ENCODE measurements around the gene JAG2.

Gene JAG2

DNA sequence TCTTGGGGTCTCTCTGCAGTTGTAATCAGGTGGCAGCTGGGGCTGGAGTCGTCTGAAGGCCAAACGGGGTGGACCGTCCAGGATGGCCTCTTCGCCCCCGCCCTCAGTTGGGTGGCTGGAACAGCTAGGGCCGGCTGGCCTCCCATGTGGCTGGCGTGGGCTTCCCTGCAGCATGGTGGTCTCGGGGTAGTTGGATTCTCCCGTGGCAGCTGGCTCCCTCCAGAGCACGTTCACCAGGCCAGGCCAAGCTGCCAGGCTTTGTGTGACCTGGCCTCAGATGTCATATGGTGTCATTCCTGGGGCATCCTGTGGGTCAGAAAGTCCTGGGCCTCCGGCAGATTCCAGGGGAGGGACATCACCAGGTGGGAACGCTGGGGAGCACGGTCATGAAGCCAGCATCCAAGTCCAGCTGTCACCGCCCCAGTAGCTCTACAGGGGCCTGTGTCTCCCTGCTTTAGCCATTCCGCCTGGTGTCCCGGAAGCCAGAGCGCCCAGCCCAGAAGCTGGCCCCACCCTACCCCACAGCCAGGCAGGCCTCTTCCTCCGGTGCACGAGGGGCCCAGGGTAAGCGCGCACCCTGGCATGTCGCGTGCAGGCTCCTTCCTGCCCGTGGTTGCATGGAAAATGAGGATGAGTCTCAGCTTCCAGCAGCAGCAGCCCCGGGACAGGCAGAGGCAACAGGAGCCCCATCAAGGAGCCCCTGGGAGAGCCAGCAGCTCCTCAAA, 13.9 kb upstream of the JAG2 start:
- DNase-seq (ENCODE audit: low read depth) = no peak

DNA sequence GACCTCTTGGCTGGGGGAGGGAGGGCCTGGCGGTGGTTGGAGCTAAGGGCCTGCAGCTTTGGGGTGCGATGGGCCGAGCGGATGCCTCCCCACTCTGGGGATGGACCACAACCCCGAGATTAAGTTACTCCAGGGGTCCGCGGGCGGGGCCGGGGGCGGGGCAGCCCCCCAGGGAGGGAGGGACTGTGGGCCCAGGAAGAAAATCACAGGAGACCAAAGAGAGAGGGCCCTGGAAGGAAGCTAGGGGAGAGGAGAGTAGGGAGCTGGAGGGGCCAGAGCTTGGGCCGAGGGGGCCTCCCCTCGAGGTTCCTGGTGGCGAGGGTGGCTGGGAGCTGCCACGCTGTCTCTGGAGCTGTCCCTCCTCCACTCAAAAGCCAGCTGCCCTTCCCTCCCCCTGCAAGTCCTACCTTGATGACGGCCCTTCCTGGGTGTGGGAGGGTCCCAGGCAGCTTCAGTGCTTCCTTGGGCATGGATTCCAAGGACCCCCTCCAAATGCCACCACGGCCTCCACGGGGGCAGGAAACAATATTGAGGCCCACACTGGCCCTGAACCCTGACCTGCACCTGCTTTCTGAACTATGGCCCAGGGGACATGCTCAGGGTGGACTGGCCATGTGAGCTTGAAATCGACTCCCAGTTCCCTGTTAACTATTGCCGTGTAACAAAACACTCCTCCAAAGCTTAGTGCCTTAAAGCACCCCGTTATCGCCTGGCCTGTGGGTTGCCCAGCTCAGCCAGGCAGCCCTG, 13.1 kb upstream of the JAG2 start:
- DNase-seq (ENCODE audit: low read depth) = no peak

DNA sequence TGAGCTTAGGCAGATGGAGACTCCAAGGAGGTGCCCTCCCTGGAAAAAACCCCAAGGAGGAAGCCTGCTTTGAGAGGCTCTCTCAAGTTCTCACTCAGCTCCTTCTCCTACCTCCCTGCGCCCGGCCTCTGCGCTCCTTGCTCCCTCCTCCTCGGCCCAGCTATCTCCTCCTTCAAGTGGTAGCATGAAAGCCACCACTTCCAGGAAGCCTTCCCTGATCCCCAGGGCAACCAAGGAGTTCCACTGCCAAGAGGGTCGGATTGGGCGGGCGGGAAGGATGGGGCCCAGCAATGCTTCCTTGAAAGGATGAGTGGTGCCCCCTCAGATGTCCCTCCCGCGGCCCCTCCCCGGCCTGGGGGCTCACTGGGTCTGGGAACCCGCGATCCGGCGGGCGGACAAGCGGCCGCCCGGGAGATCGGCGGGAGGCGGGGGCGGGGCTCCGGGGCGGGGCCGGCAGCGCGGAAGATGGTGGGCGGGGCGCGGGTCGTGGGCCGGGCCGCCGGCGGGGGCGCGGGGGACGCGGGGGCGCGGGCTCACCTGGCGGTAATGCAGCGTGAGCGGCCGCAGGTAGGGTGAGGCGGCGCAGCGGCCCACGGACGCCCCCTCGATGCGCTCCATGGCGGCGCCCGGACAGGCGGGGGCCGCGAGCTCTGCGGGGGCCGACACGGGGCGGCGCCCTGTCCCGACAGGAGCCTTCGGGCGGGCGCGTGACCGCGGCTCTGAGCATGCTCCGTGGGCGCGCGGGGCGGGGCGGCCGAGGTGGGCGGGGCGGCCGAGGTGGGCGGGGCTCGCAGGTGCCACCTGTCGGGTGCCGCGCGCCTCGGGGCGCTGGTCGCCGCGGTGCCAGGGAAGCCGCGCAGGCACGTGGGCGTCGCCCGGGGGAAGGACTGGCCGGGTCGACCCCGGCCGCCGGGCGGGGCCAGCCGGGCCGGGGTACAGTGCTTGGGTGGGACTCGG, 12.3 kb upstream of the JAG2 start, which contains the start of gene NUDT14:
Gene NUDT14 (minus strand): TSS at position 721 of the 957 bp plus-strand sequence. CDS start 103 bp downstream, at position 618.
- peak; percentile 54 for DNase-seq (ENCODE audit: low read depth)

DNA sequence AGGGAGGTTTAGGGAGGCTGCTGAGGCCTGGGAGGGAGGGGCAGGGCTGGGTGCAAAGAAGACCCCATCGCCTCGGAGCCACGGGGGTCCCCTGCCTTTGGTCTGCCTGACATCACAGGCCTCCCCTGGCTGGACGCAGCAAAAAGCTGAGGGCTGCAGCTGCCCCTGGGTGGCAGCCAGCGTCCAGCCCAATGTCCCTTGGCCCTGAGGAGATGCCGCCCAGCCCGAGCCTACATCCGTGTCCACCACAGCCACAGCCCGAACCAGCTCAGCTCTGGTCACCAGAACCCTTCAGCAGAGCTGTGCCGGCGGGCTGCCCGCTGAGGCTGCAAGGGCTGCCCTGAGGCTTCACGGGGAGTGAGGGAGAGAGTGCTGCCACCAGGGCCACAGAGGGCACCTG, 10.6 kb upstream of the JAG2 start:
- DNase-seq (ENCODE audit: low read depth) = no peak

DNA sequence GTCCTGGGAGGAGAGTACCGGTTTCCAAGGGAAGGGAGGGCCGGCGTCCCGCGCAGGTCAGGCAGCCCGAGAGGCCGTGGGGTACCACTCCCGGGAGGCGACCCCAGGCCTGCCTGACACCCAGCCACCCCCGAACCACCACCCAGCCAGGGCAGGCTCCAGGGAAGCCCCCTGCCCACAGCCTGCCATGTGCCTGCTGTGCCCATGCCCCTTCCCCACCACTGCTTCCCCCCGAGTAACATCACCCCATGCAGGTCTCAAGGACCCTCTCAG, 10.2 kb upstream of the JAG2 start:
- DNase-seq (ENCODE audit: low read depth) = no peak

DNA sequence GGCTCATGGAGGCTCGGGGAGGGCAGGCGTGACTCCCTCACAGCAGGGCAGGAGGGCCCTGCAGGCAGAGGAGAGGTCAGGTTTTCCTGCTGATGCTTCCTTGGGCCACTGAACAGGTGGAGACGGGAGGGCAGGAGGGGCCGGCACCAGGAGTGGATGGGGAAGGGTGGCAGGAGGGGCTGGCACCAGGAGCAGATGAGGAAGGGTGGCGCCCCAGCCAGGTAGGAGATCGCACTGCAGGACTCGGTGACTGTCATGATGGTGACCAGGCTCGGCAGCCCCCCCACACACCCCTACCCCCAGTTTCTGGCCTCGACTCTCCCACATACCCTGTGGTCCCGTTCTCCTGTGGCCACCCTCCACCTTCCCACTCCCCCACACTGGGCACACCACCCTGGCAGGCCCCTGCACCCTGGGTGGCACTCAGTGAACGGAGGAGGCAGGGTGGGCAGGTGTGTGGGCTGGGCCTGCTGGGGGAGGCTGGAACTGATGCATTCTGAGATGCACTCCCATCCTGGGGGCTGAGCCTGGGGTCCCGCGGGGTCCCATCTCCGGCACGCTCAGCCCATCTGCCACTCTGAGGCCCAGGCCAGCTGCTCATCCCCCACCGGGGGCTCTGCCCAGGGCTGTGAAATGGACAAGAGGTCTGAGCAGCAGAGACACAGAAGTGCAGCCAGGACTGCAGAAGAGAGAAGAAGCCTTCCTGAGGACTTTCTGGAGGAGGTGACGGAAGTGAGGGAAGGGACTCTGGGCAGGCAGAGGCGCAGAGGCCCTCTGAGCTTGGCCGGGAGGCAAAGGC, 9.7 kb upstream of the JAG2 start:
- DNase-seq (ENCODE audit: low read depth) = no peak

DNA sequence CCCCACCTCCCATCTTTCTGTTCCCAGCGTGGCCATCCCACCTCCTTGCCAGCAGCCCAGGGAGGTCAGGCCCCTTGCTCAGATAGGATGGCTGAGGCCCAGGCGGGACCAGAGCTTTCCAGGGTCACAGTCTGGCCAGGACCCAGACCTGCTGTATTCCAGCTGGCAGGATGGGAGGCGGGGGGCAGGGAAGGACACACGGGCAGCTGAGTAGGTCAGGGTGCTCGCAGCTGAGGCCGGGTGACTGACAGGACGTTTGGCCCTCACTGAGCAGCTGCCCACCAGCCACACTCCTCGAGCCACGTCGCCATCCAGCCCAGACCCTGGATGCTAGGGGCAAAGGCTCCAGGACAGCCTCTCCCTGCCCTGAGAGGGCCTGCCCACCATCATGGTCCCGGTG, 8.5 kb upstream of the JAG2 start:
- DNase-seq (ENCODE audit: low read depth) = no peak

DNA sequence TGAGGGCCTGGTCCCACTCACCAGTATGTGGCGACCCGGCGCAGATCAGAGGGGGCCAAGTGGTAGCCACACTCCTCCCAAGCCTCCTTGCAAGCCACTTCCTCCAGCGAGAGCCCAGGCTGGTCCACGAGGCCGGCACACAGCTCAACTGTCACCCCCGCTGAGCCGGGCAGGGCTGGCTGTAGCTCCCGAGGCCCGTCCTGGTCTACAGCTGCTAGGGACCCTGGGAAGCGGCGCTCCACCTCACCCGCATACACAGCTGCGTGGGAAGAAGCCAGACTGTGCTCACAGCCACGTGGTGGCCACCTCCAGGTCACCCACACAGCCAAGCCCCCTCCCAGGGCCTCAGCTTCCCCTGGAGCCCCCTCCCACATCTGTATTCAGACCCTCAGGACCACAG, 7.9 kb upstream of the JAG2 start:
- DNase-seq (ENCODE audit: low read depth) = no peak

DNA sequence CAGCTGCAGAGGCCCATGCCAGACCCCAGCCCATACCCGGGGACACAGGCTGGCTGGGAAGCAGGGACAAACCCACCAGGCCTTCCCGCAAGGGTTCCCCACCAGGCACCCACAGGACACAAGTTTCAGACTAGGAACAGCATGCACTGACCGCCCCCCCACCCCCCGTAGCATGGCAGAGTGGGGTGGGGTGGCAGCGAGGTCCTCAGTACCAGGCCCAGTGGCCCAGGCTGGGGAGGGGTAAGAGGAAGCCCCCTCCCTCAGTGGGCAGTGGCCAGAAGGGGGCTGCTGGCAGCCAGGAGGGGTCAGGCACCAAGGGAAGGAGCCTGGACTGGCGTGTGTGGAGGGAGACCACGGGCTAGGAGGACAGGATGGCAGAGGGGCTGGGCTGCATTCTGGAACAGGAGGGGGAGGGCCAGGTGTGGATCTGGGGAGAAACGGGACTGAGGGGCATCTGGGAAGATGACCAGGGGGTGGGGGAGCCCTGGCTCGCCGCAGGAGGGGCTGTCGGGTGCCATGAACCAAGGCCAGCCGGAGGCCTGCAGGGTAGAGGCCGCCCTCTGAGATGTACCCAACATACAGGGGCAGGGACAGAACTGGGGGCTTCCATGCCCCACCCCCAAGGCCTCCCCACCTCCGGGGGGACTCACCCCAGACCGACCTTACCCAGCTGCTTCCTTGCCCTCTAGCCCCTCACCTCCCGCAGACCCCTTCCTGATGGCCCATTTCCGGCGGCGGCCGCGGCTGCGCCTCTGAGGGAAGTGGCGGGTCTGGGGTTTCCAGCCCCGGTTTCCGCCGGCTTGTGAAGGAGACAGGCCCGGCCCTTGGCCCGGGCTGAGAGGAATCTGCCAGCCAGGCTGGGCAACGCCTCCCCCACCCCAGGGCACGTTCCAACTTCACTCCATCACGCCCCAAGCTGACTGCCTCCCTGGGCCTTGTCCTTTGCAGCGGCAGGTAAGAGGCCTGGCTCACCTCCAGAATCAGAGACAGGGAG, 5.6 kb upstream of the JAG2 start:
- DNase-seq (ENCODE audit: low read depth) = no peak

DNA sequence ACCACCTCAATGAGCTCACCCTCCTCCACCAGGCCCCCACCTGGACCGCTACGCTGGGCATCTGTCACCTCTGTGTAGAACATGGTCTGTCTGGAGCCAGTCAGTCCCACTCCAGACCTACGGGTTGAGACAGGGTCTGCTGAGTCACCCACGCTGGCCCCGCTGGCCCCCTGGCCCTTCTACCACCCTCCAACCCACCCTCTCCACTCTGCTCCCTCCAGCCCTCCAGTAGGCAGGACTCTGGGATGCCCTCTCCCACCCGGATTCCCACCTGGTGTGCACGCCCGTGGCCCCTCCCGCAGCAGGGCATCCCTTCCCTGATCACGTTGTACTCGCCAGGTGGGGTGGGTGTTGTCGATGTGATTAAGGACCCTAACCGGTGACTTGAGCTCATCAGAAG, 4.6 kb upstream of the JAG2 start:
- no peak for DNase-seq (ENCODE audit: low read depth)

DNA sequence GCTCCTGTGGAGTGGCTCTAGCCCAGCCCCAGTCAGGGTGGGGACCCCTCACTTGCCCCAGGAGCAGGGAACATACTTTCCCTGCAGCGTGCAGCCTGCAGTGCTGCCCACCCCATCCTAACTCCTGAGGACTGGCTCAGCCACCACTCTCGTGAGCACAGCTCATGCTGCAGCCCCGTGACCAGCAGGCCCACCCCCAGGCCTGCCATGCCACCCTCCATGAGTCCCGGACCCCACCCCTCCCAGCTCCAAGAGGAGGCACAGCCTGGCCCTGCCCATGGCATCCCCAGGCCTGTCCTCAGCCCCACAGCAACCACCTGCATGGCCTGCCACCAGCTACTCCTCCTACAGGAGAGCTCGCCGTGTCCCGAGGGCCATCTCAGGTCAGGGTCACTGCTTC, 3.9 kb upstream of the JAG2 start:
- no peak for DNase-seq (ENCODE audit: low read depth)

DNA sequence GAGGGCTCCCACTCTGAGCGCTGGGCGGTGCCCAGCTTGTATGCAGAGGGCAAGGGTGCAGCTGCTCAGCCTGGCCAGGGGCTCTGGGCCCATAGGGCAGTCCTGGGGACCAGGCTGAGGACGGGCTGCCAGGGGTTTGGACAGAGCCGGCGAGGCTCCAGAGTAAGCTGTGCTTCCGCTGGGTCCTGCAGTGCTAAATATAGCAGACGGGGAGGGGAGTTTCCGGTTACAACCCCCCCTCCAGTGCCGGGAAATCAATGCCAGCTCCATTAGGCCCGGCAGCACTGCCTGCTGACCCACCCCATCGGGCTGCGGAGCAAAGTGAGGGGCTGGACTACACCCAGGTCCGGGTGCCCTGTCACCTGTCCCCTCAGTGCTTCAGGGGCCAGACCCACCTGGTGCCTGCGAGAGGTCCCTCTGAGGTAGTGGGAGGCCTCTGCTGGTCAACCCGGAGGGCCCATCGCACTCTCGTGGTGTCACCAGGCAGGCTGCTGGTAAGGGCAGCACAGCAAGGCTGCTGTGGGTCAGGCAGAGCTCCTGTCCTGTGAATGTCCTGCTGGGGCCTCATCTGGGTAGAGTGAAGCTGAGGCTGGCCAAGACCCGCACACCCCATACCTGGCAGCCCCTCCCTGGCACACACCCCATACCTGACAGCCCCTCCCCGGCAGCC, 2.6 kb upstream of the JAG2 start:
- DNase-seq (ENCODE audit: low read depth) = peak; percentile 20

DNA sequence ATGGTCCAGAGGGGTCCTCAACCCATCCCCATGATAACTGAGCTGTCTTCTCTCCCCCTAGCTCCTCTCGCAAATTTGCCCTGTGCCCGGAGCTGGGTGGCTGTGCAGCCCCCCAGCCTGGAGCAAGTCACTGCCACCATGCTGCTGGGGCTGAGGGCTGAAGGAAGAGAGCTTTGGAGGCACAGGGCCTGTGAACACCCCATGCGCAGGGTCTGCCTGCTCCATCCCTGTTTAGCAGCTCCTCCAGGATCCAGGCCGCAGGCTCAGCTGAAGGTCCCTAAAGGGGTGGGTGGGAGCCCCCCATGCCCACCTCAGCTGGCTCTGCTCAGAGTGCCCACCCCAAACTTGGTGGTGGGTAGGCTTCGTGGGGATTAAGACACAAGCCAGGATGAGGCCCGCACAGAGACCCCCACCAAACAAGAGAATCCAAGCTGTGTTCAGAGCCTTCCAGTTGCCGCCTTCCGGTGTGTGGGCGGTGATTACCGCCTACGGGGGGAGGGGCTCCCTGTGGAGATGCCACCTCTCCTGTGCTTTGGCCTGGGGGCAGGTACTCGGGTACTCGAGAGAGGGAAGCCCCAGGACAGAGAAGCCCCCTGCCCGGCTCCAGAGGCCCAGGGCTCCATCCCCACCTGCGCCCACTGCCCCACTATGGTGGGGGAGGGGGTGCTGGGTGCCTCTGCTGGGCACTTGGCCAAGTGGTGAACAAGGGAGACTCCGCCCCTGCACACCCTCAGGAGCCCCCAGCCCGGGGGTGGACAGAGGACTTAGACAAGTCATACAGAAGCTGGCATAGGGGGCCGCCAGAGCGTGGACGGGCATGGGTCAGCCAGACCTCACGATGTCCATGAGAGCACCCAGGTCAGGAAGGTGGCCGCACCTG, 1.4 kb upstream of the JAG2 start:
- no peak for DNase-seq (ENCODE audit: low read depth)

DNA sequence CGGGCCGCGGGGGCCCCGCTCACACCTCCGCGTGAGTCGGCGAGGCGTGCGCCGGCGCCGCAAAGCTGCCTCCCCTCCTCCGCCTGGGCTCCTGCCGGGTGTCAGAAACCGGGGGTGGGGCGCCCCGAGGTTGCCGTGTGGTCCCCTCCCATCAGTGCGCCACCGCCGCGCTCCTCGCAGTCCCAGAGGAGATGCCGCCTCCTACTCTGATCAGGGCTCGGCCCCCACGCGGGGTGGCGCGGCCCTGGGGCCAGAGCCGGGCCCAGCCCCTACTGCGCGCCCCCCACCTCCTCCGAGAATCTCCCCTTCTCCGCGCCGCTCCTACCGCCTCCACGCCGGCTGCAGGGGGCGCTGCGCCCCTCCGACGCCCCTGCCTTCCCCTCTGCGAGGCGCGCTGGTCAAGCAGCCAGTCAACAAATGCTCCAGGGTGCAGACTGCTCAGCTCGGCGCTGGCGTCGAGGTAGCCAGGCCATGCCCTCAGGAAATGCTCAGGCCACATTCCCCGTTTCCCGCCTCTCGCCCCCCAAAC, 467 bp upstream of the JAG2 start:
- DNase-seq (ENCODE audit: low read depth) = no peak

DNA sequence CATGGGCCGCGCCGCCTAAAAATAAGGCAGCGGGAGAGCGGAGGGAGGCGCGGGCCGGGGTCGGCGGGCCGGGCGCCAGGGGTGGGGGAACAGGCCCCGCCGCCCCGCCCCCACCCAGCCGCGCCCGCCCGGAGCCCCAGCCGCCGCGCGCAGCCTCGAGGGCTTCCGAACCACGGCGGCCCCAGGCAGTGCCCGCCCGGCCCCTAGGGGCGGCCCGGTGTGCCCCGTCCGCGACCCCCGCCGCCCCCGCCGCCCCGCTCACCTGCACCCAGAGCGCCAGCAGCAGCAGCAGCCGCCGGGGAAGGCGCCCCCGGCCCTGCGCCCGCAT, 519 bp downstream of the JAG2 start:
- DNase-seq (ENCODE audit: low read depth) = no peak

DNA sequence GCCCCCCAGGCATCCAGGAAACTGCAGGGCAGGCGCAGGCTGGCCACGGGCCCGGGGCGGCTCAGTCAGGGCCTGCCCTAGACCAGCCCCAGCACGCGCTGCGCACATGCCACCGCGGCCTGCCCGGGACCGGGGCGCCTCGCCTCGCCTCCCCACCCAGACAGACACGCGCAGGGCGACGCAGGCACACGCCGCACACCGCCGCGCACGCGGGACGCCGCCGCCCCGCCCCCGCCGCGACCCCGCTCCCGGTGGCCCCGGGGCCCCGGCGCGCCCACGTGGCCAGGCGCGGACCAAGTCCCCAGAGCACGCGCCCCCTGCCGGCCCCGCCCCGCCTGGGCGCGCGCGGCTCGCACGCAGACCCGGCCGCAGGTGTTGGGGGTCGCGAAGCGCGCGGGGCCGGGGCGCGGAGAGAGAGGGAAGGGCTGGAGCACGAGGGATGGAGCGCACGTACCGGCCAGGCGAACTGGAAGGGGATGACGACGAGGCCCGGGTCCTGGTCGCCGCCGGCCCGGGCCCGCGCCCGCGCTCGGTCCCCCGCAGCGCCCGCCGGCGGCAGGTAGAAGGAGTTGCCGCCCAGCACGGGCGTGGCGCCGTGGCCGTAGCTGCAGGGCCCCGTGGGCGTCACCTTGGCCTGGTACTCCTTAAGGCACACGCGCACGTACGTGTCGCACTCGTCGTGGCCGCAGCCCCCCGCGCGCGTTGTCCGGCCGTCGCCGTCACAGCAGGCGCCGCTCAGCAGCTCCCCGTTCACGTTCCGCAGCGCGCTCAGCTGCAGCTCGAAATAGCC, 1.1 kb downstream of the JAG2 start:
- DNase-seq (ENCODE audit: low read depth) = no peak

DNA sequence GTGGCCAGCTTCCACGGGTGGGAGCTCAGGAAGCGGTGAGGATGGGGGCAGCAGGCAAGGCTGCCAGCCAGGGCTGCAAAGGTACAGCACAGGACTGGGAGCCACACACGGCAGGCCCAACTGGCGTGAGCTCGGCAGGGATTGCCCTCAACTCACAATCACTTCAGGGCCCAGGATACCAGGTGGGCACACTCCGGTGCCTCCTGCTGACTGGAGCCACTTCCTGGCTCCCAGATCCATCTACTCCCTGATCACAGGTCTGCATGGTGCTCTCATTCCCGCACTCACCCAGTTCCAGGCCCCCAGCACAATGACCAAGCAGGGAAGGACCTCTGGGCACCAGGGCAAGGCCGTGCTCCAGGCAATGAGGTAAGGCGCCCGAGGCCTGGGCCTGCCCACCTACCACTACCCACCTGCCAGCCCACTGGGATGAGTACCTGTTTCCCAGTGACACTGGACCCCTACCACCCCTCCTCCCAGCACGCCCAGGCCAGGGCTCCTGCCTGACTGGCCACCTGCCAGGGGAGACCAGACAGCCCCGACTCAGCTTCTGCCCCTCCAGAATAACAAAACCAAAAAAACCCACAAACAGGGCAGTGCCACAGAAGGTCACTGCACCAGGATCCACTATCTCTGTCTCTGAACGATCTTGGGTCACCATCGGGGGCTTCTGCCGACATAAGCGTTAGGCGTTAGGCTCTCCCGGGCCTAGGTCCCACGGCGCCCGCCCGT, 1.8 kb downstream of the JAG2 start:
- DNase-seq (ENCODE audit: low read depth) = no peak

Data from EH (cell line).